Endothelial cell of umbilical vein (primary cell): ENCODE measurements around the gene MEOX1. TPM values are rescaled to one million over a fixed set of nuclear protein-coding genes. Genes with fewer than 3 reads are reported as not detected.

Source experiments
- BruUV-seq: library from RNA; stranded (reverse); fragments of 400-500 nt; replicated peaks from 2 replicates; lab custom pipeline; 2021; lab: Mats Ljungman, UMichigan
- CTCF ChIA-PET: fragments of 300-600, 350-600 bp; sonication (Branson Sonifier 250); formaldehyde crosslinking; loops from one replicate; lab custom pipeline; 2021; ENCODE audit warnings: antibody characterized with exemption, inconsistent platforms; lab: Charles Lee
- POLR2A ChIA-PET: fragments of 300-600, 350-600 bp; sonication (Branson Sonifier 250); formaldehyde crosslinking; loops from one replicate; lab custom pipeline; 2021; ENCODE audit warnings: antibody characterized with exemption, inconsistent platforms; lab: Charles Lee
- DNase-seq: peaks from one replicate; pipeline ENCODE4 v3.0.0-alpha.2; 2011; ENCODE audit warnings: low read depth, low spot score
- FAIRE-seq: peaks from 2 replicates; lab custom pipeline; 2011; peaks lifted over from hg19 to GRCh38; lab: Jason Lieb, UNC
- H2AFZ ChIP-seq: 2 replicates; pipeline ENCODE4 v1.6.0; 2012; ENCODE audit warnings: low read depth, low read length, control low read depth, inconsistent platforms
- H3K27ac ChIP-seq: 2 replicates; pipeline ENCODE4 v1.5.1; 2011; ENCODE audit warnings: low read depth, mild to moderate bottlenecking, control low read depth, low read length, moderate library complexity; ENCODE audit not compliant: insufficient read depth
- H3K27me3 ChIP-seq, 2 experiments: 2 replicates each; pipeline versions ENCODE4 v1.6.0 to v1.6.1; 2011; ENCODE audit warnings: low read length in 2 of 2, mixed read lengths in 1 of 2; ENCODE audit not compliant: control insufficient read depth in 2 of 2, insufficient read depth in 2 of 2
- H3K36me3 ChIP-seq, 2 experiments: 2 replicates in 1 of 2; 3 replicates in 1 of 2; pipeline ENCODE4 v1.5.1; 2011; ENCODE audit warnings: low read length in 2 of 2, mild to moderate bottlenecking in 1 of 2, moderate library complexity in 1 of 2; ENCODE audit not compliant: control insufficient read depth in 2 of 2, insufficient read depth in 2 of 2; ENCODE audit errors: extremely low read depth in 1 of 2
- H3K4me1 ChIP-seq: 3 replicates; pipeline ENCODE4 v1.5.1; 2011; ENCODE audit warnings: mild to moderate bottlenecking, low read length; ENCODE audit not compliant: control insufficient read depth, insufficient read depth; ENCODE audit errors: extremely low read depth
- H3K4me2 ChIP-seq: 2 replicates; pipeline ENCODE4 v1.6.1; 2011; ENCODE audit warnings: low read length, control low read depth, mixed read lengths; ENCODE audit not compliant: insufficient read depth
- H3K4me3 ChIP-seq, 3 experiments: fragments of 200-600 bp in 1 of 3; sonication (generic), shearing (Covaris generic) in 1 of 3; replicated peaks in 1 of 3; 2 replicates each; pipeline ENCODE4 v1.5.1; 2011 to 2016; ENCODE audit warnings: control low read depth in 3 of 3, low read length in 3 of 3, mild to moderate bottlenecking in 2 of 3, inconsistent platforms in 1 of 3, low read depth in 1 of 3, moderate library complexity in 1 of 3; ENCODE audit not compliant: insufficient read depth in 1 of 3
- H3K79me2 ChIP-seq: 2 replicates; pipeline ENCODE4 v1.6.0; 2012; ENCODE audit warnings: low read length, inconsistent platforms; ENCODE audit not compliant: control insufficient read depth, insufficient read depth
- H3K9ac ChIP-seq: replicated peaks from 2 replicates; pipeline ENCODE3; 2011; ENCODE audit warnings: low read length, control low read depth; ENCODE audit not compliant: insufficient read depth; ENCODE audit errors: extremely low read depth
- H3K9me1 ChIP-seq: replicated peaks from 3 replicates; pipeline ENCODE4 v1.6.0; 2011; ENCODE audit warnings: mild to moderate bottlenecking, low read length; ENCODE audit not compliant: control insufficient read depth, insufficient read depth; ENCODE audit errors: extremely low read depth
- H3K9me3 ChIP-seq: replicated peaks from 2 replicates; pipeline ENCODE4 v1.5.1; 2012; ENCODE audit warnings: low read length, inconsistent platforms; ENCODE audit not compliant: control insufficient read depth, insufficient read depth
- H4K20me1 ChIP-seq: replicated peaks from 2 replicates; pipeline ENCODE3; 2011; ENCODE audit warnings: mild to moderate bottlenecking, low read length; ENCODE audit not compliant: control insufficient read depth, insufficient read depth; ENCODE audit errors: extremely low read depth
- EZH2 ChIP-seq: IDR thresholded peaks from 2 replicates; pipeline ENCODE4 v1.6.1; 2012; ENCODE audit warnings: borderline replicate concordance, low read depth, mild to moderate bottlenecking, moderate library complexity, low read length, inconsistent platforms; ENCODE audit not compliant: severe bottlenecking
- FOS ChIP-seq: IDR thresholded peaks from 2 replicates; pipeline ENCODE4 v1.6.1; 2011; ENCODE audit warnings: mild to moderate bottlenecking, low read length, moderate library complexity, borderline replicate concordance; ENCODE audit not compliant: insufficient read depth
- GATA2 ChIP-seq: IDR thresholded peaks from 2 replicates; pipeline ENCODE4 v1.7.0; 2011; ENCODE audit warnings: low read depth, mild to moderate bottlenecking, moderate library complexity, mixed read lengths, low read length; ENCODE audit not compliant: insufficient read length, insufficient read depth
- JUN ChIP-seq: IDR thresholded peaks from 2 replicates; pipeline ENCODE4 v1.6.1; 2011; ENCODE audit warnings: borderline replicate concordance, low read depth; ENCODE audit not compliant: insufficient read length, insufficient read depth
- MAX ChIP-seq: IDR thresholded peaks from 2 replicates; pipeline ENCODE4 v1.6.1; 2011; ENCODE audit not compliant: insufficient read depth, insufficient read length
- MYC ChIP-seq: IDR thresholded peaks from one replicate; pipeline ENCODE4 v1.6.1; 2011; ENCODE audit warnings: mild to moderate bottlenecking, low read depth, low read length
- POLR2A ChIP-seq: IDR thresholded peaks from 2 replicates; pipeline ENCODE4 v1.6.1; 2012; ENCODE audit warnings: low read depth, mild to moderate bottlenecking, control low read depth, low read length
- POLR2AphosphoS5 ChIP-seq: IDR thresholded peaks from 2 replicates; pipeline ENCODE4 v1.6.1; 2012; ENCODE audit warnings: low read depth, mild to moderate bottlenecking, control low read depth, low read length, moderate library complexity; ENCODE audit not compliant: insufficient read depth
- dilution Hi-C: fragments of 300-500 bp; cut with MboI; formaldehyde crosslinking; loops from one replicate; pipeline ENCODE4 v1.15.0; 2019; ENCODE audit warnings: low sequenced_read_pairs; ENCODE audit not compliant: extremely low pct_ligation_motif_present
- intact Hi-C: fragments of 100-400 bp; cut with micrococcal nuclease; formaldehyde crosslinking; loops from one replicate; pipeline ENCODE4 v1.10.0; 2022
- polyA plus RNA-seq, 4 experiments: library from polyadenylated mRNA; depleted of rRNA in 3 of 4; stranded (reverse) in 3 of 4; unstranded in 1 of 4; fragments of >200 nt; gene quantifications; 2 replicates each; pipeline versions ENCODE4 v1.2.1 to v1.2.3, GENCODE V29; 2011 to 2012; ENCODE audit warnings: missing spikeins in 1 of 4
- total RNA-seq: library from RNA; stranded (reverse); gene quantifications from 2 replicates; pipeline ENCODE4 v1.2.3, GENCODE V29; 2021
- TF ChIP-seq, protein P1 (sequence below), 2 donors: IDR thresholded peaks; 1 replicate in 1 of 2; 2 replicates in 1 of 2; pipeline ENCODE4 v1.5.1; 2011; ENCODE audit warnings: low read length in 2 of 2, mild to moderate bottlenecking in 2 of 2, moderate library complexity in 2 of 2, control low read depth in 1 of 2, inconsistent platforms in 1 of 2, low read depth in 1 of 2; ENCODE audit not compliant: insufficient read depth in 1 of 2; ENCODE audit errors: extremely low read depth in 1 of 2

MEOX1 gene
- total and polyA plus RNA-seq, 2 donors (not counting 3 experiments of a cell fraction or from before 2014, with no cell fraction given) = 0.06 TPM; not detected in 1

DNA sequence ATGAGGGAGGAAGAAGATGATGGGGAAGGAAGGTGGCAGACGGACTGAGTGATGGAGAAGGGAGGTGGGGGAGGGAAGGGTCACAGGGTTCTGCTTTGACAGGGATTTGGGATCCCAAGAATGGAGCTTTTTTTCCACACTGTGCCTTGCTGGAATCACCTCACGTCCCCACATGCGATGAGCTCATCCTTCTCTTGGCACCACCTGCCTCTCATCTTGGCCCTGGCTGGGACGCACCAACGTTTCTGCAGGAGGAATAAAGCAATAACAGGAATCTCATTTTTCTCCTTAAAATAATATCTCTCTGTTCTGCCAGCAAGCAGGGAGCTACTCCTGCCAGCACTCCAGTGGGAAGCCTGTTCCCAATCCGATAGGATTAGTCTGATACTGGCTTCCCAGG is 47.8 kb downstream of the MEOX1 start:
- ChIA-PET CTCF (interaction anchor here (0.8 to 1.2 kb wide), 8 partner anchors 9 to 60 kb away, joined by 3 to 6 read pairs (median 3); no protein-coding TSS in a partner anchor), POLR2A (no interaction called here)
- Histone ChIP-seq H3K27me3 (peaks cover 0 to 3% of the 10 kb centered on the region in 2 experiments), H4K20me1 (no peaks in the 10 kb centered on the region), H3K9ac (no peak overlapping the region), H3K4me1 (peaks cover 11% of the 10 kb centered on the region), H3K9me1 (no peaks in the 10 kb centered on the region), H3K27ac (no peak overlapping the region), H2AFZ (no peak overlapping the region), H3K4me3 (no peak overlapping the region), H3K36me3 (no peaks in the 10 kb centered on the region), H3K4me2 (no peak overlapping the region), H3K9me3 (no peaks in the 10 kb centered on the region), H3K79me2 (no peaks in the 10 kb centered on the region)
- DNase-seq (no peak), FAIRE-seq (no peak)
- intact Hi-C loops = no loop called here
- no TSS peak for BruUV-seq
- dilution Hi-C loops = no loop called here
- TF ChIP-seq GATA2 (no peak), JUN (no peak), MYC (no peak), POLR2AphosphoS5 (no peak), FOS (no peak), EZH2 (no peak), POLR2A (no peak), MAX (no peak)
- TF ChIP-seq, protein P1, sequence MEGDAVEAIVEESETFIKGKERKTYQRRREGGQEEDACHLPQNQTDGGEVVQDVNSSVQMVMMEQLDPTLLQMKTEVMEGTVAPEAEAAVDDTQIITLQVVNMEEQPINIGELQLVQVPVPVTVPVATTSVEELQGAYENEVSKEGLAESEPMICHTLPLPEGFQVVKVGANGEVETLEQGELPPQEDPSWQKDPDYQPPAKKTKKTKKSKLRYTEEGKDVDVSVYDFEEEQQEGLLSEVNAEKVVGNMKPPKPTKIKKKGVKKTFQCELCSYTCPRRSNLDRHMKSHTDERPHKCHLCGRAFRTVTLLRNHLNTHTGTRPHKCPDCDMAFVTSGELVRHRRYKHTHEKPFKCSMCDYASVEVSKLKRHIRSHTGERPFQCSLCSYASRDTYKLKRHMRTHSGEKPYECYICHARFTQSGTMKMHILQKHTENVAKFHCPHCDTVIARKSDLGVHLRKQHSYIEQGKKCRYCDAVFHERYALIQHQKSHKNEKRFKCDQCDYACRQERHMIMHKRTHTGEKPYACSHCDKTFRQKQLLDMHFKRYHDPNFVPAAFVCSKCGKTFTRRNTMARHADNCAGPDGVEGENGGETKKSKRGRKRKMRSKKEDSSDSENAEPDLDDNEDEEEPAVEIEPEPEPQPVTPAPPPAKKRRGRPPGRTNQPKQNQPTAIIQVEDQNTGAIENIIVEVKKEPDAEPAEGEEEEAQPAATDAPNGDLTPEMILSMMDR (IDR thresholded peaks at IDR 0.05; ENCODE audit: extremely low read depth in 1 of 2, insufficient read depth in 1 of 2, low read depth in 1 of 2, low read length in 2 of 2) = no peak
